ENCODE measurements around the gene FAM187B.

FAM187B gene

GRCh38 chr19:35177377-35178274 lies 50.9 kb downstream of the FAM187B start:
- Histone ChIP-seq H3K9me3 (ENCODE audit: low read length) (no peaks in the 10 kb centered on the region), H3K36me3 (ENCODE audit: insufficient read depth, low read length) (no peaks in the 10 kb centered on the region), H3K27me3 (ENCODE audit: control insufficient read depth in 1 of 2, insufficient read depth in 2 of 2, low read length in 2 of 2) (peaks cover 0 to 4% of the 10 kb centered on the region in 2 donors), H3K9ac (ENCODE audit: low read length) (no peak overlapping the region), H3K4me3 (ENCODE audit: low read depth in 1 of 2, low read length in 2 of 2) (no peak overlapping the region), H3K27ac (ENCODE audit: low read depth, low read length) (no peak overlapping the region), H3K4me1 (ENCODE audit: insufficient read depth, low read length) (no peaks in the 10 kb centered on the region)

- Histone ChIP-seq H3K27ac (ENCODE audit: low read depth, low read length) (no peak overlapping the region), H3K27me3 (ENCODE audit: control insufficient read depth in 1 of 2, insufficient read depth in 2 of 2, low read length in 2 of 2) (no peaks in the 10 kb centered on the region), H3K9me3 (ENCODE audit: low read length) (no peaks in the 10 kb centered on the region), H3K9ac (ENCODE audit: low read length) (no peak overlapping the region), H3K4me1 (ENCODE audit: insufficient read depth, low read length) (no peaks in the 10 kb centered on the region), H3K4me3 (ENCODE audit: low read depth in 1 of 2, low read length in 2 of 2) (no peak overlapping the region), H3K36me3 (ENCODE audit: insufficient read depth, low read length) (no peaks in the 10 kb centered on the region)
Observed at GRCh38 chr19:35176181-35176570, 52.4 kb downstream of the FAM187B start.
